ENCODE data around the gene KCNMA1.

Gene KCNMA1

DNA sequence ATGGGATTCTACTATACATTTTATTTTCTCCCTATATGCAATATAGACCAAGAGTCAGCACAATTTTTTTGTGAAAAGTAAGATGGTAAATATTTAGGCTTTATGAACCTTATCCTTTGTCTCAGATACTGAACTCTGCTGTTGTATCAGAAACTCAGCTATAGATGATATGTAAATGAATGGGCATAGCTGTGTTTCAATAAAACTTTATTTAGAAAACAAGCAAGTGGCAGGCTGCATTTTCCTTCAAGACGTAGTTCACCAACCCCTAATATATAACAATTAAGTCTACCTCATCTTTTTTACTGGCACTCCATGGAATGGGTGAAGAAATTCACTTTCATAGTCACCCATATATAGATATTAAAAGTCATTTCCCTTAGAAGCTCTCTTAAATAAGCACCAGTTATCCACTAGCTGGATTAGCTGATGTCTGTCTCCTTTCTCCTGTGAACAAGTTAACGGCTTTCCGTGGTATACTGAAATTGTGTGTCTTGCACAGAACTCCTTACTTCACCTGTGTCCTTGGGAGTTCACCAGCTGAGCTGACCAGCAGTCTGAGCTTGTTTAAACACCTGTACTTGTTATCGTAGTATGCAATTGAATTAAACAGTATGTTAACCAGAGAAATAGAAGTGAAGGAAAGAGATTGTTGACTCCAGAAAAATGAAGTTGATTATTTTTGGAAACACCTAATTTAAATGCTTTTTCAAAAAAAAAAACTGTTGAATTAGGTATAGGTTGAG is 770.6 kb downstream of the KCNMA1 start:
- no peak for DNase-seq (ENCODE audit: low read depth in 2 of 2)

DNA sequence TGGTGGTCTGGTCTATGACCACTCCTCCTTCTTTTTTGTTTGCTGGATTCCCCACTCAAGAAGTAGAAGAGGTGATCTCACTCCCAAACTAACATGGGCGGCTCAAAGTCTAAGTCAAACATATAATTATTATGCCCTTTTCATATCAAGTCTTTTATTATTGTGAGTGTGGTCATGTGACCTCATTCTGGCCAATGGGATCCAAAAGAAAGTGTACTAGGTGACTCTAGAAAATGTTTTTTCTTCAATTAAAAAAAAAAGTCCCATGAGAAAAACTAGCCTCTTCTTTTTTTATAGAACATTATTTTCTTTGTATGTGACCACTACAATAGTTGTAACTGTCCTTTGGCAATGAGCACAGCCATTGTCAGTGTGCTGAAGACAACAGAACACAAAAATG is 772.7 kb downstream of the KCNMA1 start:
- DNase-seq (ENCODE audit: low read depth in 2 of 2), result no peak

DNA sequence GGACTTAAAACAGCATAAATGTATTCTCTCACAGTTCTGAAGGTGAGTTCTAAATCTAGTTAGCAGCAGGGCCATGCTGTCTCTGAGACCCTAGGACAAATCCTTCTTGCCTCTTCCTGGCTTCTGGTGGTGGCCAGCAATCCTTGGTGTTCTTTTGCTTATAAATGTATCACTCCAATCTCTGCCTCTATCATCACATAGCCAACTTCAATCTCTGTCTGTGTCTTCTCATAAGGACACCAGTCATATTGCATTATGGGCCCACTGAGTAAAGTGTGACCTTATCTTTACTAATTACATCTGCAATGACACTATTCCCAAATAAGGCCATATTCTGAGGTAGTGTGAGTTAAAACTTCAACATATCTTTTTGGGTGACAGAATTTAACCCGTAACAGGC is 778.9 kb downstream of the KCNMA1 start:
- DNase-seq (ENCODE audit: low read depth in 2 of 2), result no peak

DNA sequence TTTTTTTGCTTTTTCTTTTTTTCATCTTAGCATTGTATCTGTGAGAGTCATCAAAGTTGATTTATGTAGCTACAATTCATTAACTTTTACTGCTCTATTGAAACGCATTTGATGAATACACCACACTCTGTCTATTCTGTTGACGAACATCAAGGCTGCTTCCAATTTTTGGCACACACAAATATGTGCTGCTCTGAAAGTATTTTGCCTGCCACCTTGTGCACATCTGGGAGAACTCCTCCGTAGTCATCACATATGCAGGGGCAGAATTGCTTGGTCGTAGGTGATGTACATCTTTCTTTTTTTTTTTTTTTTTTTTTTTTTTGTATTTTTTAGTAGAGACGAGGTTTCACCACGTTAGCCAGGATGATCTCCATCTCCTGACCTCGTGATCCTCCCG is 796.8 kb downstream of the KCNMA1 start:
- no peak for DNase-seq (ENCODE audit: low read depth in 2 of 2)

DNA sequence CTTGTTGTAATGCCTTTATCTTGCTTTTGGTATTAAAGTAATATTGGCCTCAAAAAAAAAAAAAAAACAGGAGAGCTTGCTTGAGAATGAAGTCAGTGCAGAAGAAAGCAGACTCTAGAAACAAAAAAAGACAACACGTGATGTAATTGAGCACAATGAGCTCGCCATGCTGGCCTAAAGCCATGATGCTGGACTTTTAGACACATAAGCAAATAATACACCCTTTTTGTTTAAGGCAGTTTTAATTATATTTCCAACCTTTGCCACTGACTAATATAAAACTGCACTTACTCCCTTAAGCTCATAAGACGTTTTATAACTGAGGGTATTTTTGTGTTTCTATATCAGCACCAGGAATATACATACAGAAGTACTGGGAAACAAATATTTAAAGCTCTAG is 798.3 kb downstream of the KCNMA1 start:
- no peak for DNase-seq (ENCODE audit: low read depth in 2 of 2)

DNA sequence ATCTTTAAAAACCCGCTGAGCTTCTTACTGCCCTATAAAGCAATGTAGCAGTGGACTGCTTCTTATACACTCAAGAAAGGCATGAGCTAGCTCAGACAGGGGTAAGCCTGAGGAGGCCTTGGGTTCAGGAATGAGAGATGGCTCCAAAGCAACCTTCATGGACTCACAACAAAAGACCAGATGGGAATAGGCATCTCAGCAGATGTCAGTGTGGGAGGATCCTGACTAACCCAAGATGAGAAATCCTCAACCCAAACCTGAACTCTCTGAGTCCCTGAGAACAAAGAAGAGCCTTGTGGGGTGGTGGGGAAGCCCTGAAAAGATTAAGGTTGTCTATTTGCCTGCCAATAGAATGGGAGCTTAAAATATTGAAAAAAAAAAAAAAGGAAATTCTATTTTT is 807.4 kb downstream of the KCNMA1 start:
- no peak for DNase-seq (ENCODE audit: low read depth in 2 of 2)

DNA sequence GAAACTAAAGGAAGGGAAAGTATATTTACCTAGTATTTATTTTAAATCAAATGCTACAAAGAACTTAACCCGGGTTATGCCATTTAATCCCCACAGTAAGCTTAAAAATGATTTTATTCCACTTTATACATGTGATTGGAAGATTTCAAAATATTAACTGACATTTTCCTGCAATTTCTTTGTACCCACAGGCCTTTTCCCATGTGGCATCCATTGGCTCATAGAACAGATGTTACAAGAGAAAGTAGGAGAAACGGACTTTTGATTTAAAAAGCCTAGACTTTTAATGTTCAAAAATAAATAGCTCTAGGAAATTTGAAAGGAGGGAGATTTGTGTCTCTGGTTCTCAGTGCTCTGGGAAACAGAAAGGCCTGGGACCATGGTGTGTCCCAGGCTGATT is 807.9 kb downstream of the KCNMA1 start:
- DNase-seq (ENCODE audit: low read depth in 2 of 2), result no peak
